Astrocyte (in vitro differentiated cells and primary cell): Measurements from ENCODE around the gene RAB8B. TPM values are rescaled to one million over a fixed set of nuclear protein-coding genes. Genes with fewer than 3 reads are reported as not detected.

Source experiments
- DNase-seq: peaks from one replicate; pipeline ENCODE4 v3.0.0-alpha.2; 2010; ENCODE audit warnings: low read depth
- FAIRE-seq: peaks from 2 replicates; lab custom pipeline; 2011; peaks lifted over from hg19 to GRCh38; lab: Jason Lieb, UNC
- H2AFZ ChIP-seq: 2 replicates; pipeline ENCODE4 v1.6.0; 2012; ENCODE audit warnings: low read depth, low read length, inconsistent platforms
- H3K27ac ChIP-seq: 2 replicates; pipeline ENCODE4 v1.5.1; 2011; ENCODE audit warnings: low read depth, low read length, inconsistent platforms
- H3K27me3 ChIP-seq: 2 replicates; pipeline ENCODE4 v1.6.0; 2011; ENCODE audit warnings: low read length, inconsistent platforms; ENCODE audit not compliant: insufficient read depth
- H3K36me3 ChIP-seq: 2 replicates; pipeline ENCODE4 v1.5.1; 2011; ENCODE audit warnings: low read length, inconsistent platforms; ENCODE audit not compliant: insufficient read depth
- H3K4me1 ChIP-seq: 2 replicates; pipeline ENCODE4 v1.5.1; 2011; ENCODE audit warnings: low read length, inconsistent platforms; ENCODE audit not compliant: insufficient read depth
- H3K4me2 ChIP-seq: 2 replicates; pipeline ENCODE4 v1.6.0; 2012; ENCODE audit warnings: low read length, inconsistent platforms
- H3K4me3 ChIP-seq: 2 replicates; pipeline ENCODE4 v1.5.1; 2011; ENCODE audit warnings: low read depth, mild to moderate bottlenecking, low read length, inconsistent platforms; ENCODE audit not compliant: insufficient read depth
- H3K79me2 ChIP-seq: 2 replicates; pipeline ENCODE4 v1.6.0; 2012; ENCODE audit warnings: mild to moderate bottlenecking, low read length, inconsistent platforms; ENCODE audit not compliant: insufficient read depth
- H3K9ac ChIP-seq: 2 replicates; pipeline ENCODE4 v1.6.0; 2012; ENCODE audit warnings: mild to moderate bottlenecking, low read length, inconsistent platforms
- H3K9me3 ChIP-seq: 2 replicates; pipeline ENCODE4 v1.5.1; 2012; ENCODE audit warnings: low read depth, mild to moderate bottlenecking, low read length, inconsistent platforms; ENCODE audit not compliant: insufficient read depth
- H4K20me1 ChIP-seq: 2 replicates; pipeline ENCODE4 v1.6.0; 2012; ENCODE audit warnings: low read length, inconsistent platforms; ENCODE audit not compliant: insufficient read depth
- H3K27ac Mint-ChIP-seq: one replicate; pipeline ENCODE4 v1.8.0; 2021; ENCODE audit warnings: mild to moderate bottlenecking, mixed read lengths; ENCODE audit not compliant: unreplicated experiment
- H3K27me3 Mint-ChIP-seq: one replicate; pipeline ENCODE4 v1.8.0; 2021; ENCODE audit warnings: low read depth, mixed read lengths; ENCODE audit not compliant: unreplicated experiment
- H3K36me3 Mint-ChIP-seq: one replicate; pipeline ENCODE4 v1.8.0; 2021; ENCODE audit warnings: low read depth, mixed read lengths; ENCODE audit not compliant: unreplicated experiment
- H3K4me1 Mint-ChIP-seq: one replicate; pipeline ENCODE4 v1.8.0; 2021; ENCODE audit warnings: low read depth, mixed read lengths; ENCODE audit not compliant: unreplicated experiment
- H3K4me3 Mint-ChIP-seq: one replicate; pipeline ENCODE4 v1.8.0; 2021; ENCODE audit warnings: mild to moderate bottlenecking, moderate library complexity, mixed read lengths; ENCODE audit not compliant: unreplicated experiment
- H3K9me3 Mint-ChIP-seq: one replicate; pipeline ENCODE4 v1.8.0; 2021; ENCODE audit warnings: mild to moderate bottlenecking, mixed read lengths; ENCODE audit not compliant: unreplicated experiment
- EZH2 ChIP-seq: IDR thresholded peaks from 2 replicates; pipeline ENCODE4 v1.6.1; 2012; ENCODE audit warnings: mild to moderate bottlenecking, low read length, inconsistent platforms; ENCODE audit not compliant: insufficient read depth
- total RNA-seq: library from RNA; stranded (reverse); gene quantifications from 2 replicates; pipeline ENCODE4 v1.2.1, GENCODE V29; 2021
- TF ChIP-seq, protein P1 (sequence below): IDR thresholded peaks from 2 replicates; pipeline ENCODE4 v1.5.1; 2011; ENCODE audit warnings: low read depth, mild to moderate bottlenecking, inconsistent platforms, low read length, moderate library complexity; ENCODE audit not compliant: insufficient read depth

The RAB8B gene
- total RNA-seq, 1 donor from 2014 or later, result 49.3 TPM

- no peak overlapping the region for H3K4me3 ChIP-seq
- H3K9me3 ChIP-seq, result no peaks in the 10 kb centered on the region
- H3K36me3 ChIP-seq, result peaks cover 6% of the 10 kb centered on the region
- no peak overlapping the region for H3K4me2 ChIP-seq
- Mint-ChIP-seq H3K27me3 (no peaks in the 10 kb centered on the region), H3K9me3 (no peaks in the 10 kb centered on the region), H3K4me1 (no peaks in the 10 kb centered on the region), H3K36me3 (peaks cover 23% of the 10 kb centered on the region), H3K27ac (peak overlapping the region; percentile 29), H3K4me3 (no peak overlapping the region)
- no peak for TF ChIP-seq EZH2
- TF ChIP-seq, protein P1, sequence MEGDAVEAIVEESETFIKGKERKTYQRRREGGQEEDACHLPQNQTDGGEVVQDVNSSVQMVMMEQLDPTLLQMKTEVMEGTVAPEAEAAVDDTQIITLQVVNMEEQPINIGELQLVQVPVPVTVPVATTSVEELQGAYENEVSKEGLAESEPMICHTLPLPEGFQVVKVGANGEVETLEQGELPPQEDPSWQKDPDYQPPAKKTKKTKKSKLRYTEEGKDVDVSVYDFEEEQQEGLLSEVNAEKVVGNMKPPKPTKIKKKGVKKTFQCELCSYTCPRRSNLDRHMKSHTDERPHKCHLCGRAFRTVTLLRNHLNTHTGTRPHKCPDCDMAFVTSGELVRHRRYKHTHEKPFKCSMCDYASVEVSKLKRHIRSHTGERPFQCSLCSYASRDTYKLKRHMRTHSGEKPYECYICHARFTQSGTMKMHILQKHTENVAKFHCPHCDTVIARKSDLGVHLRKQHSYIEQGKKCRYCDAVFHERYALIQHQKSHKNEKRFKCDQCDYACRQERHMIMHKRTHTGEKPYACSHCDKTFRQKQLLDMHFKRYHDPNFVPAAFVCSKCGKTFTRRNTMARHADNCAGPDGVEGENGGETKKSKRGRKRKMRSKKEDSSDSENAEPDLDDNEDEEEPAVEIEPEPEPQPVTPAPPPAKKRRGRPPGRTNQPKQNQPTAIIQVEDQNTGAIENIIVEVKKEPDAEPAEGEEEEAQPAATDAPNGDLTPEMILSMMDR, result no peak
- FAIRE-seq (no peak), DNase-seq (no peak)
- H3K9ac ChIP-seq, result no peak overlapping the region
- no peak overlapping the region for H2AFZ ChIP-seq
- H3K27ac ChIP-seq, result no peak overlapping the region
- H3K79me2 ChIP-seq, result no peaks in the 10 kb centered on the region
- no peaks in the 10 kb centered on the region for H3K4me1 ChIP-seq
- H4K20me1 ChIP-seq, result no peaks in the 10 kb centered on the region
- no peaks in the 10 kb centered on the region for H3K27me3 ChIP-seq
These were observed 44.0 kb upstream of the RAB8B start for GRCh38 chr15:63145426-63145825.

DNA sequence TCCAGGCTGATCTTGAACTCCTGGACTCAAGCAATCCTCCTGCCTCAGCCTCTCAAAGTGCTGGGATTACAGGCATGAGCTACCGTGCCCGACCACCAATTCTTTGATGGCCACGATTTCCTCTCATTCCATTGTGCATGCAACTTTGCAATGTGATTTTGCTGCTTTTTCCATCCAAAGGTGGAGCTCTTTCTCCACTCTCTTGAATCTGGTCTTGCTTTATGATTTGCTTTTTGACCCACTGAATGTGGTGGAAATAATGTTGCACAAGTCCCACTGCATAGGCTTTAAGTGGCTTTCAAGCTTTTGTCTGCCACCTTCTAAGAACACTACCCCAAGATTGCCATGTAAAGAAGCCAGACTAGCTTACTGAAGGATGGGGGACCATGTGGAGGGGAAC, 42.7 kb upstream of the RAB8B start:
- peaks cover 3% of the 10 kb centered on the region for H3K79me2 ChIP-seq
- H3K4me2 ChIP-seq, result no peak overlapping the region
- Mint-ChIP-seq H3K36me3 (peaks cover 25% of the 10 kb centered on the region), H3K4me1 (no peaks in the 10 kb centered on the region), H3K4me3 (no peak overlapping the region), H3K27me3 (no peaks in the 10 kb centered on the region), H3K9me3 (no peaks in the 10 kb centered on the region), H3K27ac (no peak overlapping the region)
- TF ChIP-seq, protein P1, result peak; percentile 7
- no peak for TF ChIP-seq EZH2
- H4K20me1 ChIP-seq, result peaks cover 4% of the 10 kb centered on the region
- H3K36me3 ChIP-seq, result peaks cover 10% of the 10 kb centered on the region
- H3K9ac ChIP-seq, result no peak overlapping the region
- DNase-seq (no peak), FAIRE-seq (no peak)
- no peak overlapping the region for H2AFZ ChIP-seq
- H3K27me3 ChIP-seq, result no peaks in the 10 kb centered on the region
- H3K9me3 ChIP-seq, result no peaks in the 10 kb centered on the region
- no peak overlapping the region for H3K4me3 ChIP-seq
- no peaks in the 10 kb centered on the region for H3K4me1 ChIP-seq
- no peak overlapping the region for H3K27ac ChIP-seq

GRCh38 chr15:63151665-63152064, 37.7 kb upstream of the RAB8B start:
- Mint-ChIP-seq H3K27ac (no peak overlapping the region), H3K36me3 (peaks cover 24% of the 10 kb centered on the region)

More at GRCh38 chr15:63151665-63152064, 37.7 kb upstream of the RAB8B start:
- no peak for TF ChIP-seq EZH2
- TF ChIP-seq, protein P1, result no peak
- Mint-ChIP-seq H3K27me3 (no peaks in the 10 kb centered on the region), H3K4me3 (no peak overlapping the region), H3K9me3 (no peaks in the 10 kb centered on the region), H3K4me1 (peaks cover 4% of the 10 kb centered on the region)
- Histone ChIP-seq H3K36me3 (peaks cover 34% of the 10 kb centered on the region), H3K9ac (no peak overlapping the region), H3K4me1 (no peaks in the 10 kb centered on the region), H3K4me3 (no peak overlapping the region), H4K20me1 (peaks cover 27% of the 10 kb centered on the region), H3K79me2 (peaks cover 45% of the 10 kb centered on the region), H3K27me3 (no peaks in the 10 kb centered on the region), H3K4me2 (no peak overlapping the region), H3K27ac (no peak overlapping the region), H3K9me3 (no peaks in the 10 kb centered on the region), H2AFZ (no peak overlapping the region)
- no peak for DNase-seq
- no peak for FAIRE-seq
